Mucosa of rectum (tissue), 2 donors: ENCODE results near the gene SERTAD4.

Experiments
- H3K27ac ChIP-seq, 2 donors: one replicate each; pipeline ENCODE4 v1.7.0; 2013; ENCODE audit warnings: inconsistent platforms in 2 of 2, low read depth in 2 of 2, low read length in 2 of 2
- H3K27me3 ChIP-seq, 2 donors: one replicate each; pipeline ENCODE4 v1.7.0; 2013; ENCODE audit warnings: low read length in 2 of 2; ENCODE audit not compliant: control insufficient read depth in 2 of 2, insufficient read depth in 2 of 2
- H3K36me3 ChIP-seq, 2 donors: one replicate each; pipeline ENCODE4 v1.7.0; 2013; ENCODE audit warnings: low read length in 2 of 2; ENCODE audit not compliant: control insufficient read depth in 2 of 2, insufficient read depth in 2 of 2
- H3K4me1 ChIP-seq, 2 donors: one replicate each; pipeline ENCODE4 v1.7.0; 2013; ENCODE audit warnings: low read length in 2 of 2, mild to moderate bottlenecking in 1 of 2; ENCODE audit not compliant: control insufficient read depth in 2 of 2, insufficient read depth in 2 of 2
- H3K4me3 ChIP-seq, 2 donors: one replicate each; pipeline ENCODE4 v1.7.0; 2013; ENCODE audit warnings: low read length in 2 of 2
- H3K9ac ChIP-seq, 2 donors: one replicate each; pipeline ENCODE4 v1.7.0; 2013; ENCODE audit warnings: low read length in 2 of 2, low read depth in 1 of 2, mild to moderate bottlenecking in 1 of 2
- H3K9me3 ChIP-seq, 2 donors: one replicate each; pipeline ENCODE4 v1.7.0; 2013; ENCODE audit warnings: low read length in 2 of 2; ENCODE audit not compliant: control insufficient read depth in 2 of 2
- donor health status: healthy.
- donor health status: Normal muscosa, but diverticular disease.

Gene SERTAD4

GRCh38 chr1:210239349-210240111, 6.9 kb downstream of the SERTAD4 start:
- Histone ChIP-seq H3K27ac (no peak overlapping the region), H3K4me3 (no peak overlapping the region), H3K36me3 (no peaks in the 10 kb centered on the region)

GRCh38 chr1:210241121-210241520, 8.5 kb downstream of the SERTAD4 start:
- Histone ChIP-seq H3K9me3 (no peaks in the 10 kb centered on the region), H3K4me3 (no peak overlapping the region), H3K36me3 (no peaks in the 10 kb centered on the region), H3K27ac (no peak overlapping the region), H3K27me3 (no peaks in the 10 kb centered on the region), H3K4me1 (peaks cover 0 to 2% of the 10 kb centered on the region in 2 donors), H3K9ac (no peak overlapping the region)

More at GRCh38 chr1:210239349-210240111, 6.9 kb downstream of the SERTAD4 start:
- Histone ChIP-seq H3K27me3 (no peaks in the 10 kb centered on the region), H3K9me3 (no peaks in the 10 kb centered on the region), H3K4me1 (peaks cover 0 to 2% of the 10 kb centered on the region in 2 donors), H3K9ac (no peak overlapping the region)

- Histone ChIP-seq H3K27me3 (no peaks in the 10 kb centered on the region), H3K9ac (no peak overlapping the region), H3K27ac (no peak overlapping the region), H3K36me3 (no peaks in the 10 kb centered on the region), H3K4me1 (no peaks in the 10 kb centered on the region), H3K4me3 (no peak overlapping the region), H3K9me3 (no peaks in the 10 kb centered on the region)
Observed at GRCh38 chr1:210244746-210245367, 12.3 kb downstream of the SERTAD4 start.

- Histone ChIP-seq H3K9ac (no peak overlapping the region), H3K27me3 (no peaks in the 10 kb centered on the region), H3K4me3 (no peak overlapping the region), H3K27ac (no peak overlapping the region), H3K9me3 (no peaks in the 10 kb centered on the region), H3K36me3 (no peaks in the 10 kb centered on the region), H3K4me1 (peaks cover 7 to 9% of the 10 kb centered on the region in 2 donors)
Observed at GRCh38 chr1:210246447-210246846, 13.9 kb downstream of the SERTAD4 start.

GRCh38 chr1:210248341-210248740, 15.7 kb downstream of the SERTAD4 start:
- Histone ChIP-seq H3K4me3 (no peak overlapping the region), H3K27me3 (no peaks in the 10 kb centered on the region), H3K27ac (no peak overlapping the region)

GRCh38 chr1:210250665-210250997, 18.0 kb downstream of the SERTAD4 start:
- no peak overlapping the region for H3K9ac ChIP-seq
- peaks cover 17 to 21% of the 10 kb centered on the region in 2 donors for H3K4me1 ChIP-seq
- no peaks in the 10 kb centered on the region for H3K36me3 ChIP-seq
- peak overlapping the region in 1 of 2 donors; percentile 35 for H3K4me3 ChIP-seq
- no peak overlapping the region for H3K27ac ChIP-seq
- peaks cover 4 to 5% of the 10 kb centered on the region in 2 donors for H3K27me3 ChIP-seq
- no peaks in the 10 kb centered on the region for H3K9me3 ChIP-seq

More at GRCh38 chr1:210248341-210248740, 15.7 kb downstream of the SERTAD4 start:
- no peaks in the 10 kb centered on the region for H3K36me3 ChIP-seq
- H3K4me1 ChIP-seq, result peaks cover 17 to 21% of the 10 kb centered on the region in 2 donors
- H3K9me3 ChIP-seq, result no peaks in the 10 kb centered on the region
- H3K9ac ChIP-seq, result no peak overlapping the region

- Histone ChIP-seq H3K27ac (peak overlapping the region; percentile 57 to 66), H3K9ac (peak overlapping the region; percentile 54 to 66), H3K4me1 (peaks cover 17 to 21% of the 10 kb centered on the region in 2 donors), H3K36me3 (no peaks in the 10 kb centered on the region), H3K9me3 (no peaks in the 10 kb centered on the region), H3K4me3 (peak overlapping the region; percentile 68 to 71), H3K27me3 (peaks cover 4 to 5% of the 10 kb centered on the region in 2 donors)
Observed at GRCh38 chr1:210250998-210251679, 18.5 kb downstream of the SERTAD4 start.

- Histone ChIP-seq H3K27me3 (peaks cover 4 to 5% of the 10 kb centered on the region in 2 donors), H3K27ac (peak overlapping the region; percentile 57 to 66), H3K9me3 (no peaks in the 10 kb centered on the region), H3K9ac (peak overlapping the region; percentile 54 to 66), H3K4me3 (peak overlapping the region; percentile 68 to 71), H3K4me1 (peaks cover 17 to 21% of the 10 kb centered on the region in 2 donors), H3K36me3 (no peaks in the 10 kb centered on the region)
Observed at GRCh38 chr1:210251680-210252490, 19.3 kb downstream of the SERTAD4 start.

- Histone ChIP-seq H3K9ac (peak overlapping the region in 1 of 2 donors; percentile 46), H3K36me3 (no peaks in the 10 kb centered on the region), H3K27me3 (peaks cover 4 to 5% of the 10 kb centered on the region in 2 donors), H3K9me3 (no peaks in the 10 kb centered on the region), H3K4me3 (peak overlapping the region; percentile 50 to 68), H3K4me1 (peaks cover 17 to 21% of the 10 kb centered on the region in 2 donors), H3K27ac (no peak overlapping the region)
Observed at GRCh38 chr1:210252621-210253051, 20.0 kb downstream of the SERTAD4 start.
